LNCaP clone FGC (cell line): ENCODE results near the gene TRAP1.

Experiments
- DNase-seq: peaks from one replicate; pipeline ENCODE4 v3.0.0-alpha.2; 2011; ENCODE audit warnings: low read depth
- H3K4me3 ChIP-seq: 2 replicates; pipeline ENCODE4 v1.5.1; 2011; ENCODE audit warnings: mild to moderate bottlenecking, low read depth, low read length, control low read depth
- CTCF ChIP-seq: IDR thresholded peaks from 2 replicates; pipeline ENCODE4 v1.5.1; 2012; ENCODE audit warnings: mild to moderate bottlenecking; ENCODE audit not compliant: control insufficient read depth, insufficient read depth; ENCODE audit errors: extremely low read depth

TRAP1 gene

GRCh38 chr16:3698941-3699340, 18.4 kb downstream of the TRAP1 start:
- TF ChIP-seq CTCF = no peak
- no peak overlapping the region for H3K4me3 ChIP-seq
- no peak for DNase-seq

GRCh38 chr16:3696425-3697218, 20.7 kb downstream of the TRAP1 start:
- H3K4me3 ChIP-seq = peak overlapping the region; percentile 13; the same call in 1 of the 2 replicates
- no peak for TF ChIP-seq CTCF
- DNase-seq = peak; percentile 100

- no peak for TF ChIP-seq CTCF
- no peak overlapping the region for H3K4me3 ChIP-seq
- DNase-seq = no peak
Measured at GRCh38 chr16:3695610-3696369, 21.5 kb downstream of the TRAP1 start.

- no peak for DNase-seq
- no peak for TF ChIP-seq CTCF
- no peak overlapping the region for H3K4me3 ChIP-seq
Measured at GRCh38 chr16:3694051-3694450, 23.3 kb downstream of the TRAP1 start.

GRCh38 chr16:3691761-3692160, 25.6 kb downstream of the TRAP1 start:
- no peak for TF ChIP-seq CTCF
- no peak overlapping the region for H3K4me3 ChIP-seq
- no peak for DNase-seq

- H3K4me3 ChIP-seq = no peak overlapping the region
- TF ChIP-seq CTCF = no peak
- DNase-seq = no peak
Measured at GRCh38 chr16:3690980-3691720, 26.2 kb downstream of the TRAP1 start.
